ENCODE measurements around the gene SCARB1. TPM values are rescaled to one million over a fixed set of nuclear protein-coding genes. Genes with fewer than 3 reads are reported as not detected.

The SCARB1 gene
- polyA plus RNA-seq, 1 experiment, result 10.3 TPM

DNA sequence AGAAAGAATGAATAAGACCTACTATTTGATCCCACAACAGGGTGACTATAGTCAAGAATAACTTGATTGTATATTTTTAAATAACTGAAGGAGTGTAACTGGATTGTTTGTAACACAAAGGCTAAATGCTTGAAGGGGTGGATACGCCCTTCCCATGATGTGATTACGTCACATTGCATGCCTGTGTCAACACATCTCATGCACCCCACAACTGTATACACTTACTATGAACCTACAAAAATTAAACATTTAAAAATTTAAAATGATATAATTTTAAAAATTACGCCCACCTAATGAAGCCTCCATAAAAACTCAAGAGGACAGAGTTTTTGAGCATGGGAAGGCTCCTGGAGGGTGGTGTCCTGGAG, 94.5 kb downstream of the SCARB1 start:
- DNase-seq (ENCODE audit: low read depth, low spot score), result no peak
- H3K27ac ChIP-seq (ENCODE audit: low read depth, low read length), result peak overlapping the region; percentile 83
- ChIA-PET CTCF (interaction anchor here (0.6 to 3.7 kb wide), 7 partner anchors 14 to 737 kb away, joined by 3 to 20 read pairs (median 5); no protein-coding TSS in a partner anchor), POLR2A (interaction anchor here (0.5 kb wide), 1 partner anchor 283 kb away, joined by 3 read pairs; no protein-coding TSS in a partner anchor)
- no peak for TF ChIP-seq CTCF (IDR thresholded peaks at IDR 0.05; ENCODE audit: low read depth, low read length)
- no peaks in the 10 kb centered on the region for H3K27me3 ChIP-seq (ENCODE audit: control insufficient read depth, insufficient read depth, low read length)
- no peak overlapping the region for H3K4me3 ChIP-seq (ENCODE audit: low read depth, low read length)
- H3K9me3 ChIP-seq (ENCODE audit: control insufficient read depth, insufficient read depth, low read length), result no peaks in the 10 kb centered on the region

- ChIA-PET POLR2A (interaction anchor here (0.5 to 0.7 kb wide), 2 partner anchors 283 to 423 kb away, joined by 3 read pairs; no protein-coding TSS in a partner anchor), CTCF (interaction anchor here (0.9 to 4.7 kb wide), 8 partner anchors 217 to 737 kb away, joined by 3 to 28 read pairs (median 7); no protein-coding TSS in a partner anchor)
Measured at GRCh38 chr12:124768452-124769162, 95.1 kb downstream of the SCARB1 start.

GRCh38 chr12:124767066-124767821, 96.4 kb downstream of the SCARB1 start:
- CTCF ChIA-PET, result interaction anchor here (0.5 to 4.7 kb wide), 36 partner anchors 12 to 735 kb away, joined by 3 to 28 read pairs (median 3); partner anchors contain the start of gene NCOR2

More at GRCh38 chr12:124768452-124769162, 95.1 kb downstream of the SCARB1 start:
- no peaks in the 10 kb centered on the region for H3K9me3 ChIP-seq (ENCODE audit: control insufficient read depth, insufficient read depth, low read length)
- H3K4me3 ChIP-seq (ENCODE audit: low read depth, low read length), result no peak overlapping the region
- H3K27me3 ChIP-seq (ENCODE audit: control insufficient read depth, insufficient read depth, low read length), result no peaks in the 10 kb centered on the region
- no peak for DNase-seq (ENCODE audit: low read depth, low spot score)
- TF ChIP-seq CTCF (IDR thresholded peaks at IDR 0.05; ENCODE audit: low read depth, low read length), result no peak
- peak overlapping the region; percentile 83 for H3K27ac ChIP-seq (ENCODE audit: low read depth, low read length)

DNA sequence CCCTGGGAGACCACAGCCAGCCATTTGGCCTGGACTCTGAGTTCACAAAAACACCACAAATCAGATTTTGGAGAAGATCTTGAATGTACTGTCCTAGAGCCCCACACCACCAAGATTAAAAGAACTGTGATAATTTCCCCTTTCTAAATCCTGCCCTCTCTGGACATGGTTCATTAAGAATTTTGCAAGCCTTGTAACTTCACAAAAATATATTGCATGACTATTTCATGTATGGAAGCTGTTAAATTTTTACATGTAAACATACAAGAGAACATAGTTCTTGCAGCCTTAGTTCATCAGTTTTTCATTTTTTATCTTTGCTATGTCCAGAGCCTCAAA, 97.0 kb downstream of the SCARB1 start:
- DNase-seq (ENCODE audit: low read depth, low spot score), result no peak
- ChIA-PET CTCF (interaction anchor here (0.5 to 4.7 kb wide), 30 partner anchors 11 to 387 kb away, joined by 3 to 28 read pairs (median 4); partner anchors contain the start of gene NCOR2), POLR2A (interaction anchor here (1.8 kb wide), 1 partner anchor 269 kb away, joined by 6 read pairs; no protein-coding TSS in a partner anchor)
- Histone ChIP-seq H3K4me3 (ENCODE audit: low read depth, low read length) (no peak overlapping the region), H3K27ac (ENCODE audit: low read depth, low read length) (no peak overlapping the region), H3K27me3 (ENCODE audit: control insufficient read depth, insufficient read depth, low read length) (no peaks in the 10 kb centered on the region), H3K9me3 (ENCODE audit: control insufficient read depth, insufficient read depth, low read length) (no peaks in the 10 kb centered on the region)
- TF ChIP-seq CTCF (IDR thresholded peaks at IDR 0.05; ENCODE audit: low read depth, low read length), result no peak

More at GRCh38 chr12:124767066-124767821, 96.4 kb downstream of the SCARB1 start:
- Histone ChIP-seq H3K9me3 (ENCODE audit: control insufficient read depth, insufficient read depth, low read length) (no peaks in the 10 kb centered on the region), H3K4me3 (ENCODE audit: low read depth, low read length) (no peak overlapping the region), H3K27me3 (ENCODE audit: control insufficient read depth, insufficient read depth, low read length) (no peaks in the 10 kb centered on the region), H3K27ac (ENCODE audit: low read depth, low read length) (no peak overlapping the region)
- POLR2A ChIA-PET, result no interaction called here
- no peak for DNase-seq (ENCODE audit: low read depth, low spot score)
- TF ChIP-seq CTCF (IDR thresholded peaks at IDR 0.05; ENCODE audit: low read depth, low read length), result peak; percentile 97

All from AG04450 (cell line).